ENCODE data around the gene PDE4D. TPM values are rescaled to one million over a fixed set of nuclear protein-coding genes. Genes with fewer than 3 reads are reported as not detected.

PDE4D gene
- total RNA-seq, 4 donors from 2014 or later = 14.7 to 36.3 (median 24.7) TPM

- Histone ChIP-seq H3K27ac (no peak overlapping the region), H3K9me3 (no peaks in the 10 kb centered on the region), H3K27me3 (no peaks in the 10 kb centered on the region), H3K4me1 (no peaks in the 10 kb centered on the region), H3K36me3 (no peaks in the 10 kb centered on the region), H3K4me3 (replicated peaks in 1 of 3) (no peak overlapping the region)
- 94 to 98% methylated on average over 1 of the region's 1 CpG for WGBS, 2 donors
- intact Hi-C loops (cut with DNase I) = no loop called here
- no peak for TF ChIP-seq CTCF (IDR thresholded peaks at IDR 0.05)
- no peak for DNase-seq
These were observed 232.2 kb downstream of the PDE4D start for GRCh38 chr5:59661311-59661710.

DNA sequence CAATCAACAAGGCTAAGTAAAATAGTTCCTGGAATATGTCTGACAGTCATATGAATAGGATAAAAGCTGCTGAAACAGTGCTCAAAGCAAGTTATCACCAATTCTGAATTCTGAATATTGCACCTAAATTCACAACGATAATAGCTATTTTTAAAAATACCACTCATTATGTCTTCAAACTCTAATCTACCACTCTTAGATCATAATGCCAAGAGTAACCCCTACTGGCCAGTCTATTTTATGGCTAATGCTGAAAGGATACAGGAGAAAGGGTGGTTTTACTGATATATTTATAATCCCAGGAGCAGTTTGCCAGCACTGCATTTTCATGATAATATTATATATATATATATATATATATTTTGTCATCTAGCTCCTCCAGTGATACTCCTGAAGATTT lies 232.8 kb downstream of the PDE4D start:
- Histone ChIP-seq H3K9me3 (no peaks in the 10 kb centered on the region), H3K4me1 (no peaks in the 10 kb centered on the region), H3K27ac (no peak overlapping the region), H3K36me3 (no peaks in the 10 kb centered on the region), H3K27me3 (no peaks in the 10 kb centered on the region), H3K4me3 (replicated peaks in 1 of 3) (no peak overlapping the region)
- TF ChIP-seq POLR2A (IDR thresholded peaks at IDR 0.05) (no peak), CTCF (IDR thresholded peaks at IDR 0.05) (no peak)
- intact Hi-C loops (cut with DNase I) = no loop called here
- no peak for DNase-seq
- WGBS, 2 donors = 45 to 48% methylated on average over 1 of the region's 1 CpG

DNA sequence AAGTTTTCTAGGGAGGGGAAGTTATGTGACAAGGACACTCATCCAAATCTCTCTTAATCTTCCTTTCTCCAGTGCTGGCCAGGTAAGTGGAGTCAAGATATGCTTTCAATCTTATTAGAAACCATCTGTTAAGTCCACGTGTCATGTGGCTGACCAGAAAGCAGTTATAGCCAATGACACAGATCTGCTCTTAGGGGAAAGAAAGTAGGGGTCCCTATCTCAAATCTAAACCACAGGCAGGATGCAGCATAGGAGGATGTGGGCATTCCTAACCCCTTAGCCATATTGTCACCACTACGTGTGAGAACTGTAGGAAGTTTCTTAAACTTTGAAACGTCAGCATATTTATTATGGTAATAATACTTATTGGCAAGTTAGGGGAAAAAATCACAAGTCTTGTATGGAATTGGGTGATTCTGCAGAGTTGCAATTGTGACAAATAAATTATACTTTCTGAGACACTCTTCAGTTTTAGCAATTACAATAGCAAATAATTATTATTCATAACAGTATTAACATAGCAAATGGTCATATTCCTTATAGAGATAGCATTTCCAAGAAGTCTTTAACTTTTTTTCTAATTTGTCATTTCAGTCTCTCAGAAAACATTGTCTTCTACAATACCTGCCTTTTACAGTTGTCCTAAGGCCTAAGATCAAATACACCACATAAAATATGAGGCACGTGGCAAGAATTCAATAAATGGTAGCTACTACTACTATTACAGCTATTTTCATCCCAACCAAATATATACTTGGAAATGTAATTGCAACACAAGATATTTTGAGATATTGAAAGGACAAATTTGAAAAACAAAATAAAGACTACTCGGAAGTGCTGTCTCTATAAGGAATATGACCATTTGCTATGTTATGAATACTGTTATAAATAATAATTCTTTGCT lies 236.9 kb downstream of the PDE4D start:
- Histone ChIP-seq H3K4me1 (no peaks in the 10 kb centered on the region), H3K27ac (no peak overlapping the region), H3K9me3 (no peaks in the 10 kb centered on the region), H3K36me3 (no peaks in the 10 kb centered on the region), H3K27me3 (no peaks in the 10 kb centered on the region), H3K4me3 (replicated peaks in 1 of 3) (no peak overlapping the region)
- DNase-seq = no peak
- intact Hi-C loops (cut with DNase I) = no loop called here
- 84 to 92% methylated on average over 5 of the region's 5 CpGs for WGBS, 2 donors
- no peak for TF ChIP-seq CTCF (IDR thresholded peaks at IDR 0.05)
- TF ChIP-seq POLR2A (IDR thresholded peaks at IDR 0.05) = no peak

GRCh38 chr5:59655693-59656309 lies 237.7 kb downstream of the PDE4D start:
- whole genome bisulfite sequencing, 2 donors = 84 to 86% methylated on average over 3 of the region's 3 CpGs
- intact Hi-C loops (cut with DNase I) = no loop called here
- DNase-seq = no peak
- Histone ChIP-seq H3K9me3 (no peaks in the 10 kb centered on the region), H3K36me3 (no peaks in the 10 kb centered on the region), H3K27ac (no peak overlapping the region), H3K27me3 (no peaks in the 10 kb centered on the region), H3K4me3 (replicated peaks in 1 of 3) (no peak overlapping the region), H3K4me1 (no peaks in the 10 kb centered on the region)
- TF ChIP-seq POLR2A (IDR thresholded peaks at IDR 0.05) (no peak), CTCF (IDR thresholded peaks at IDR 0.05) (no peak)

GRCh38 chr5:59654691-59655090 lies 238.8 kb downstream of the PDE4D start:
- Histone ChIP-seq H3K27ac (no peak overlapping the region), H3K36me3 (no peaks in the 10 kb centered on the region), H3K27me3 (no peaks in the 10 kb centered on the region), H3K9me3 (no peaks in the 10 kb centered on the region), H3K4me3 (replicated peaks in 1 of 3) (no peak overlapping the region), H3K4me1 (no peaks in the 10 kb centered on the region)
- DNase-seq = no peak
- 94 to 98% methylated on average over 1 of the region's 1 CpG for WGBS, 2 donors
- intact Hi-C loops (cut with DNase I) = no loop called here
- no peak for TF ChIP-seq POLR2A (IDR thresholded peaks at IDR 0.05)
- TF ChIP-seq CTCF (IDR thresholded peaks at IDR 0.05) = no peak
